Mesenchymal stem cell (in vitro differentiated cells and primary cell): ENCODE data around the gene MIP. TPM values are rescaled to one million over a fixed set of nuclear protein-coding genes. Genes with fewer than 3 reads are reported as not detected.
"Not testable (repeated sequence)": the region's sequence is repeated elsewhere in the genome, so short reads cannot be mapped to it uniquely, and the experiment has no call there.

ENCODE experiments used
- DNase-seq: peaks from one replicate; pipeline ENCODE4 v3.0.0-alpha.2; 2013
- H2AFZ ChIP-seq: one replicate; pipeline ENCODE4 v1.6.1; 2013; ENCODE audit warnings: low read depth, mild to moderate bottlenecking, control low read depth, inconsistent platforms, low read length, moderate library complexity
- H2AK5ac ChIP-seq: 2 replicates; pipeline ENCODE4 v1.6.1; 2013; ENCODE audit warnings: low read length, moderate library complexity, mild to moderate bottlenecking, inconsistent platforms; ENCODE audit not compliant: severe bottlenecking
- H2BK120ac ChIP-seq: one replicate; pipeline ENCODE4 v1.6.1; 2013; ENCODE audit warnings: low read depth, mild to moderate bottlenecking, inconsistent platforms, low read length, moderate library complexity
- H2BK12ac ChIP-seq, 2 experiments: one replicate each; pipeline ENCODE4 v1.6.1; 2013; ENCODE audit warnings: inconsistent platforms in 2 of 2, low read length in 2 of 2, mild to moderate bottlenecking in 2 of 2, moderate library complexity in 2 of 2, control low read depth in 1 of 2
- H2BK15ac ChIP-seq: one replicate; pipeline ENCODE4 v1.6.1; 2013; ENCODE audit warnings: mild to moderate bottlenecking, low read depth, inconsistent platforms; ENCODE audit not compliant: poor library complexity, severe bottlenecking
- H2BK5ac ChIP-seq: 2 replicates; pipeline ENCODE4 v1.6.1; 2013; ENCODE audit warnings: low read depth, mild to moderate bottlenecking, low read length, control low read depth, inconsistent platforms; ENCODE audit not compliant: poor library complexity, severe bottlenecking
- H3K14ac ChIP-seq, 2 experiments: one replicate each; pipeline ENCODE4 v1.6.1; 2013; ENCODE audit warnings: inconsistent platforms in 2 of 2, low read length in 2 of 2, control low read depth in 1 of 2, mild to moderate bottlenecking in 1 of 2, moderate library complexity in 1 of 2
- H3K18ac ChIP-seq, 2 experiments: one replicate each; pipeline ENCODE4 v1.6.1; 2013; ENCODE audit warnings: inconsistent platforms in 2 of 2, low read length in 2 of 2, control low read depth in 1 of 2, low read depth in 1 of 2, mild to moderate bottlenecking in 1 of 2
- H3K23ac ChIP-seq, 2 experiments: one replicate each; pipeline ENCODE4 v1.6.1; 2013; ENCODE audit warnings: inconsistent platforms in 2 of 2, low read length in 2 of 2, mild to moderate bottlenecking in 2 of 2, moderate library complexity in 2 of 2, control low read depth in 1 of 2
- H3K27ac ChIP-seq: 2 replicates; pipeline ENCODE4 v1.5.1; 2013; ENCODE audit warnings: mild to moderate bottlenecking, moderate library complexity, low read length, control low read depth, inconsistent platforms; ENCODE audit not compliant: poor library complexity, severe bottlenecking
- H3K27me3 ChIP-seq, 2 experiments: 2 replicates each; pipeline versions ENCODE4 v1.6.1 to v1.7.0; 2013; ENCODE audit warnings: low read length in 2 of 2, mild to moderate bottlenecking in 2 of 2, moderate library complexity in 2 of 2, control low read depth in 1 of 2, inconsistent platforms in 1 of 2; ENCODE audit not compliant: control insufficient read depth in 1 of 2, insufficient read depth in 1 of 2
- H3K36me3 ChIP-seq, 2 experiments: 2 replicates each; pipeline versions ENCODE4 v1.6.1 to v1.7.0; 2013; ENCODE audit warnings: low read length in 2 of 2, control low read depth in 1 of 2, inconsistent platforms in 1 of 2, low read depth in 1 of 2, mild to moderate bottlenecking in 1 of 2; ENCODE audit not compliant: insufficient read depth in 2 of 2, control insufficient read depth in 1 of 2
- H3K4ac ChIP-seq, 2 experiments: one replicate each; pipeline ENCODE4 v1.6.1; 2013; ENCODE audit warnings: inconsistent platforms in 2 of 2, low read length in 2 of 2, mild to moderate bottlenecking in 2 of 2, moderate library complexity in 2 of 2, control low read depth in 1 of 2, low read depth in 1 of 2
- H3K4me1 ChIP-seq: 2 replicates; pipeline ENCODE4 v1.6.1; 2013; ENCODE audit warnings: low read depth, low read length, control low read depth; ENCODE audit not compliant: control insufficient read depth, insufficient read depth
- H3K4me2 ChIP-seq: 2 replicates; pipeline ENCODE4 v1.6.1; 2013; ENCODE audit warnings: low read length, mild to moderate bottlenecking, inconsistent platforms; ENCODE audit not compliant: poor library complexity, severe bottlenecking
- H3K4me3 ChIP-seq, 2 experiments: 2 replicates each; pipeline versions ENCODE4 v1.5.1 to v1.7.0; 2013; ENCODE audit warnings: low read length in 2 of 2, mild to moderate bottlenecking in 2 of 2, control low read depth in 1 of 2, low read depth in 1 of 2; ENCODE audit not compliant: insufficient read depth in 1 of 2
- H3K79me1 ChIP-seq: replicated peaks from 2 replicates; pipeline ENCODE4 v1.6.1; 2013; ENCODE audit warnings: mild to moderate bottlenecking, control low read depth, low read length, inconsistent platforms; ENCODE audit not compliant: poor library complexity, severe bottlenecking
- H3K9ac ChIP-seq: 2 replicates; pipeline ENCODE4 v1.7.0; 2013; ENCODE audit warnings: mild to moderate bottlenecking, low read length, moderate library complexity
- H3K9me3 ChIP-seq: 2 replicates; pipeline ENCODE4 v1.7.0; 2013; ENCODE audit warnings: mild to moderate bottlenecking, low read length; ENCODE audit not compliant: control insufficient read depth
- H4K8ac ChIP-seq: one replicate; pipeline ENCODE4 v1.6.1; 2013; ENCODE audit warnings: inconsistent platforms, mild to moderate bottlenecking, low read length, moderate library complexity
- H4K91ac ChIP-seq: one replicate; pipeline ENCODE4 v1.6.1; 2013; ENCODE audit warnings: mild to moderate bottlenecking, low read length, inconsistent platforms
- WGBS: methylation state at CpG from one replicate; pipeline ENCODE4 v1.1.7; 2013; ENCODE audit warnings: mixed read lengths; 5-methylcytosine and 5-hydroxymethylcytosine counted together
- polyA plus RNA-seq, 2 experiments: library from polyadenylated mRNA; stranded (reverse); fragments of 200-250 nt; gene quantifications; one replicate each; pipeline ENCODE4 v1.2.3, GENCODE V29; 2013

MIP gene
- 0.04 TPM for polyA plus RNA-seq (2013, experiment 1 of 2)
- polyA plus RNA-seq (2013, experiment 2 of 2), result 0.04 TPM

- Histone ChIP-seq H3K14ac (no peak within 1 kb of the TSS), H3K23ac (no peak within 1 kb of the TSS), H4K8ac (no peak within 1 kb of the TSS), H3K4me1 (no peaks in the 10 kb centered on the region), H2AK5ac (no peak within 1 kb of the TSS), H3K4me2 (no peak within 1 kb of the TSS), H4K91ac (no peak within 1 kb of the TSS), H3K4me3 (no peak within 1 kb of the TSS), H3K27me3 (peaks cover 10 to 19% of the 10 kb centered on the region in 2 experiments), H2BK120ac (no peak within 1 kb of the TSS), H3K27ac (no peak within 1 kb of the TSS), H2BK5ac (no peak within 1 kb of the TSS), H3K9ac (no peak within 1 kb of the TSS), H3K4ac (no peak within 1 kb of the TSS), H2BK15ac (no peak within 1 kb of the TSS), H2BK12ac (no peak within 1 kb of the TSS), H3K9me3 (no peaks in the 10 kb centered on the region), H3K18ac (no peak within 1 kb of the TSS), H3K36me3 (no peaks in the 10 kb centered on the region), H3K79me1 (no peaks in the 10 kb centered on the region), H2AFZ (no peak within 1 kb of the TSS)
- 87% methylated on average over 5 of the region's 5 CpGs for WGBS
- no peak for DNase-seq
Observed at GRCh38 chr12:56454557-56454956, at the start of gene MIP. TSS of gene MIP (minus strand) at chr12:56454657. CDS start at chr12:56454613, 44 bp downstream.

- not testable (repeated sequence) for H3K27ac ChIP-seq, DNase-seq, H4K8ac ChIP-seq, H3K9me3 ChIP-seq, H2AK5ac ChIP-seq, H4K91ac ChIP-seq, H3K4me2 ChIP-seq, H3K4ac ChIP-seq, H3K4me1 ChIP-seq, H3K18ac ChIP-seq, H3K9ac ChIP-seq, H2BK12ac ChIP-seq, H2BK15ac ChIP-seq, H3K14ac ChIP-seq, H3K4me3 ChIP-seq, H3K23ac ChIP-seq, H3K36me3 ChIP-seq, H2BK120ac ChIP-seq, H3K79me1 ChIP-seq, H2AFZ ChIP-seq, H2BK5ac ChIP-seq, H3K27me3 ChIP-seq
- WGBS, result 45% methylated on average over 13 of the region's 13 CpGs
Observed at GRCh38 chr12:56499879-56500278, 45.4 kb upstream of the MIP start.

GRCh38 chr12:56499452-56499851 lies 45.0 kb upstream of the MIP start:
- H3K23ac ChIP-seq, H3K27me3 ChIP-seq, DNase-seq, H2BK15ac ChIP-seq, H3K14ac ChIP-seq, H3K36me3 ChIP-seq, H2AK5ac ChIP-seq, H3K79me1 ChIP-seq, H3K4me2 ChIP-seq, H3K4ac ChIP-seq, H2AFZ ChIP-seq, H3K9ac ChIP-seq, H3K9me3 ChIP-seq, H3K4me3 ChIP-seq, H3K18ac ChIP-seq, H4K91ac ChIP-seq, H2BK5ac ChIP-seq, H4K8ac ChIP-seq, H2BK12ac ChIP-seq, H3K27ac ChIP-seq, H3K4me1 ChIP-seq, H2BK120ac ChIP-seq: not testable (repeated sequence)
- 48% methylated on average over 9 of the region's 9 CpGs for WGBS

GRCh38 chr12:56498126-56498902 lies 43.9 kb upstream of the MIP start:
- H2AK5ac ChIP-seq, H2BK15ac ChIP-seq, H2BK120ac ChIP-seq, H3K4ac ChIP-seq, H3K79me1 ChIP-seq, H3K27ac ChIP-seq, H2AFZ ChIP-seq, H3K36me3 ChIP-seq, H3K18ac ChIP-seq, DNase-seq, H4K8ac ChIP-seq, H3K23ac ChIP-seq, H3K4me1 ChIP-seq, H3K9me3 ChIP-seq, H3K27me3 ChIP-seq, H3K14ac ChIP-seq, H3K4me2 ChIP-seq, H2BK12ac ChIP-seq, H3K4me3 ChIP-seq, H2BK5ac ChIP-seq, H4K91ac ChIP-seq, H3K9ac ChIP-seq: not testable (repeated sequence)
- 40% methylated on average over 8 of the region's 14 CpGs for whole genome bisulfite sequencing
